H1 (cell line): ENCODE measurements around the gene CWC25.

Experiments used
- ATF2 ChIP-seq: IDR thresholded peaks from 2 replicates; pipeline ENCODE4 v1.6.1; 2012; ENCODE audit warnings: low read length, inconsistent platforms
- CHD2 ChIP-seq: IDR thresholded peaks from 2 replicates; pipeline ENCODE4 v1.6.1; 2012; ENCODE audit warnings: low read length, improper control_type of control experiment
- CTCF ChIP-seq, 3 experiments: IDR thresholded peaks; 1 replicate in 2 of 3; 2 replicates in 1 of 3; pipeline versions ENCODE4 v1.5.1 to v1.6.1; 2011; ENCODE audit warnings: low read length in 3 of 3, mild to moderate bottlenecking in 3 of 3, inconsistent platforms in 2 of 3, low read depth in 1 of 3, moderate library complexity in 1 of 3; ENCODE audit not compliant: insufficient read depth in 1 of 3; ENCODE audit errors: control extremely low read depth in 1 of 3
- EZH2 ChIP-seq: fragments of 200-600 bp; sonication (generic); IDR thresholded peaks from 2 replicates; pipeline ENCODE4 v1.7.1; 2012; ENCODE audit warnings: low read depth, mild to moderate bottlenecking, moderate library complexity, low read length, inconsistent platforms; ENCODE audit not compliant: severe bottlenecking
- NANOG ChIP-seq: IDR thresholded peaks from 2 replicates; pipeline ENCODE4 v1.6.1; 2011; ENCODE audit warnings: low read length, low read depth, mild to moderate bottlenecking, inconsistent platforms; ENCODE audit not compliant: insufficient read depth, poor library complexity, severe bottlenecking
- NRF1 ChIP-seq: IDR thresholded peaks from 2 replicates; pipeline ENCODE4 v1.6.1; 2011; ENCODE audit warnings: mild to moderate bottlenecking, low read depth, low read length, improper control_type of control experiment
- PHF8 ChIP-seq: fragments of 200-600 bp; sonication (generic); conservative IDR thresholded peaks from 2 replicates; pipeline ENCODE4 v1.7.1; 2012; ENCODE audit warnings: low read depth, mild to moderate bottlenecking, inconsistent platforms, low read length, moderate library complexity
- POLR2A ChIP-seq, 2 experiments: IDR thresholded peaks; 1 replicate in 1 of 2; 2 replicates in 1 of 2; pipeline ENCODE4 v1.6.1; 2011; ENCODE audit warnings: low read depth in 2 of 2, low read length in 2 of 2, mild to moderate bottlenecking in 2 of 2; ENCODE audit errors: control extremely low read depth in 1 of 2
- POLR2AphosphoS5 ChIP-seq: IDR thresholded peaks from 2 replicates; pipeline ENCODE4 v1.6.1; 2011; ENCODE audit warnings: low read depth, low read length
- TF ChIP-seq, protein P1 (sequence below): IDR thresholded peaks from 2 replicates; pipeline ENCODE4 v1.6.1; 2011; ENCODE audit warnings: low read depth, mild to moderate bottlenecking, low read length; ENCODE audit not compliant: insufficient read depth

DNA sequence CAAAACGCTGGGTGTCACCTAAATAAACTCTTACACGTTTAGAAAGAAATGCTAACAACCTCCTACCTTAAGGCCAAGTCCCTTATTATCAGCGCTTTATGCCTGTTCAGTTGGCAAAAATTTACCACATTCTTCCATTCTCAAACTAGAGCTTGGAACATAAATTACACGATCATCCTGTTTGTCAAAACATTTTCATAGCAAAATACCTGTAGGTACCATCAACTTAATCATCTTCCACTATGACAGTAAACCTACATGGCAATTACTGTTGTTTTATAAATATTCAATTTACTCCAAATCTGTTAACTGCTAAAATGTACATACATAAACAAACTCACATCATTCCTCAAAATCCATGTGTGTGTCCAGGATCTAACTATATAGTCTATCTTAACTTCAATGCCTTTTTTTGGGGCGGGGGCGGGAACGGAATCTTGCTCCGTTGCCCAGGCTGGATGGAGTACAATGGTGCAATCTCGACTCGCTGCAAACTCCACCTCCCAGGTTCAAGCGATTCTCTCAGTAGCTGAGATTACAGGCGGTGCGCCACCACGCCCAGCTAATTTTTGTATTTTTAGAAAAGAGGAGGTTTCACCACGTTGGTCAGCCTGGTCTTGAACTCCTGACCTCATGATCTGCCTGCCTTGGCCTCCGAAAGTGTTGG lies 24.0 kb upstream of the CWC25 start:
- TF ChIP-seq CTCF (IDR thresholded peaks at IDR 0.05; ENCODE audit: control extremely low read depth in 1 of 3, insufficient read depth in 1 of 3, low read depth in 1 of 3, low read length in 3 of 3): no peak
- no peak for TF ChIP-seq EZH2
- no peak for TF ChIP-seq NRF1
- TF ChIP-seq, protein P1, sequence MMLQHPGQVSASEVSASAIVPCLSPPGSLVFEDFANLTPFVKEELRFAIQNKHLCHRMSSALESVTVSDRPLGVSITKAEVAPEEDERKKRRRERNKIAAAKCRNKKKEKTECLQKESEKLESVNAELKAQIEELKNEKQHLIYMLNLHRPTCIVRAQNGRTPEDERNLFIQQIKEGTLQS: no peak
- no peak for TF ChIP-seq CHD2
- TF ChIP-seq POLR2AphosphoS5: peak; percentile 60; the same call in 1 of the 2 replicates
- TF ChIP-seq PHF8: no peak
- no peak for TF ChIP-seq ATF2
- TF ChIP-seq POLR2A (IDR thresholded peaks at IDR 0.05; ENCODE audit: control extremely low read depth in 1 of 2, low read depth in 2 of 2, low read length in 2 of 2): peak in 1 of 2 experiments; percentile 48; a peak in 1 of 3 replicates
- no peak for TF ChIP-seq NANOG
